ENCODE data around the gene CD59. TPM values are rescaled to one million over a fixed set of nuclear protein-coding genes. Genes with fewer than 3 reads are reported as not detected.
A peak's percentile ranks its signal among the peaks of the same experiment; 100 is the strongest.
"Not testable (repeated sequence)": the region's sequence is repeated elsewhere in the genome, so short reads cannot be mapped to it uniquely, and the experiment has no call there.

Gene CD59
- total RNA-seq, 1 donor: 345 TPM

GRCh38 chr11:33685082-33685481 lies 51.1 kb downstream of the CD59 start:
- Histone ChIP-seq H3K4me1 (ENCODE audit: insufficient read depth, low read length) (peaks cover 18% of the 10 kb centered on the region), H3K27me3 (ENCODE audit: insufficient read depth, low read length) (no peaks in the 10 kb centered on the region), H3K79me2 (ENCODE audit: insufficient read depth, low read length) (no peaks in the 10 kb centered on the region), H2AFZ (ENCODE audit: low read length) (peak overlapping the region; percentile 29), H4K20me1 (ENCODE audit: insufficient read depth, low read length) (no peaks in the 10 kb centered on the region), H3K27ac (ENCODE audit: low read depth, low read length) (no peak overlapping the region), H3K36me3 (ENCODE audit: insufficient read depth, low read length) (no peaks in the 10 kb centered on the region), H3K4me3 (ENCODE audit: insufficient read depth, low read length) (no peak overlapping the region), H3K4me2 (ENCODE audit: insufficient read depth, low read length) (no peak overlapping the region), H3K9me3 (ENCODE audit: low read depth, low read length) (no peaks in the 10 kb centered on the region)
- no peak for TF ChIP-seq CTCF (IDR thresholded peaks at IDR 0.05; ENCODE audit: extremely low read depth, low read depth, low read length)
- no peak for DNase-seq (ENCODE audit: insufficient read length, low spot score, missing footprints)

- no peaks in the 10 kb centered on the region for H3K27me3 ChIP-seq (ENCODE audit: insufficient read depth, low read length)
- H3K9me3 ChIP-seq (ENCODE audit: low read depth, low read length): no peaks in the 10 kb centered on the region
- H3K4me2 ChIP-seq (ENCODE audit: insufficient read depth, low read length): no peak overlapping the region
- no peaks in the 10 kb centered on the region for H3K79me2 ChIP-seq (ENCODE audit: insufficient read depth, low read length)
- no peak overlapping the region for H2AFZ ChIP-seq (ENCODE audit: low read length)
- no peaks in the 10 kb centered on the region for H3K36me3 ChIP-seq (ENCODE audit: insufficient read depth, low read length)
- no peak overlapping the region for H3K4me3 ChIP-seq (ENCODE audit: insufficient read depth, low read length)
- no peak for TF ChIP-seq CTCF (IDR thresholded peaks at IDR 0.05; ENCODE audit: extremely low read depth, low read depth, low read length)
- H4K20me1 ChIP-seq (ENCODE audit: insufficient read depth, low read length): no peaks in the 10 kb centered on the region
- no peak for DNase-seq (ENCODE audit: insufficient read length, low spot score, missing footprints)
- H3K27ac ChIP-seq (ENCODE audit: low read depth, low read length): no peak overlapping the region
- H3K4me1 ChIP-seq (ENCODE audit: insufficient read depth, low read length): peaks cover 8% of the 10 kb centered on the region
Measured at GRCh38 chr11:33684003-33684706, 52.1 kb downstream of the CD59 start.

- Histone ChIP-seq H2AFZ (ENCODE audit: low read length) (peak overlapping the region; percentile 66), H3K27ac (ENCODE audit: low read depth, low read length) (no peak overlapping the region), H3K27me3 (ENCODE audit: insufficient read depth, low read length) (no peaks in the 10 kb centered on the region), H3K4me1 (ENCODE audit: insufficient read depth, low read length) (peaks cover 4% of the 10 kb centered on the region), H4K20me1 (ENCODE audit: insufficient read depth, low read length) (no peaks in the 10 kb centered on the region), H3K4me2 (ENCODE audit: insufficient read depth, low read length) (no peak overlapping the region), H3K9me3 (ENCODE audit: low read depth, low read length) (no peaks in the 10 kb centered on the region), H3K79me2 (ENCODE audit: insufficient read depth, low read length) (no peaks in the 10 kb centered on the region), H3K36me3 (ENCODE audit: insufficient read depth, low read length) (no peaks in the 10 kb centered on the region), H3K4me3 (ENCODE audit: insufficient read depth, low read length) (no peak overlapping the region)
- no peak for DNase-seq (ENCODE audit: insufficient read length, low spot score, missing footprints)
- TF ChIP-seq CTCF (IDR thresholded peaks at IDR 0.05; ENCODE audit: extremely low read depth, low read depth, low read length): peak; percentile 8
Measured at GRCh38 chr11:33682446-33682845, 53.8 kb downstream of the CD59 start.

GRCh38 chr11:33682019-33682418 lies 54.2 kb downstream of the CD59 start:
- H3K27me3 ChIP-seq (ENCODE audit: insufficient read depth, low read length): no peaks in the 10 kb centered on the region
- no peak overlapping the region for H3K27ac ChIP-seq (ENCODE audit: low read depth, low read length)
- peaks cover 4% of the 10 kb centered on the region for H3K4me1 ChIP-seq (ENCODE audit: insufficient read depth, low read length)
- H3K36me3 ChIP-seq (ENCODE audit: insufficient read depth, low read length): no peaks in the 10 kb centered on the region
- H4K20me1 ChIP-seq (ENCODE audit: insufficient read depth, low read length): no peaks in the 10 kb centered on the region
- H3K4me3 ChIP-seq (ENCODE audit: insufficient read depth, low read length): no peak overlapping the region
- H3K9me3 ChIP-seq (ENCODE audit: low read depth, low read length): no peaks in the 10 kb centered on the region
- no peaks in the 10 kb centered on the region for H3K79me2 ChIP-seq (ENCODE audit: insufficient read depth, low read length)
- no peak overlapping the region for H2AFZ ChIP-seq (ENCODE audit: low read length)
- H3K4me2 ChIP-seq (ENCODE audit: insufficient read depth, low read length): no peak overlapping the region
- TF ChIP-seq CTCF (IDR thresholded peaks at IDR 0.05; ENCODE audit: extremely low read depth, low read depth, low read length): no peak
- DNase-seq (ENCODE audit: insufficient read length, low spot score, missing footprints): no peak

- H4K20me1 ChIP-seq (ENCODE audit: insufficient read depth, low read length); H3K4me3 ChIP-seq (ENCODE audit: insufficient read depth, low read length); H3K79me2 ChIP-seq (ENCODE audit: insufficient read depth, low read length); H3K27me3 ChIP-seq (ENCODE audit: insufficient read depth, low read length); DNase-seq (ENCODE audit: insufficient read length, low spot score, missing footprints); H3K36me3 ChIP-seq (ENCODE audit: insufficient read depth, low read length); H2AFZ ChIP-seq (ENCODE audit: low read length); H3K27ac ChIP-seq (ENCODE audit: low read depth, low read length); H3K4me2 ChIP-seq (ENCODE audit: insufficient read depth, low read length); H3K9me3 ChIP-seq (ENCODE audit: low read depth, low read length): not testable (repeated sequence)
- H3K4me1 ChIP-seq (ENCODE audit: insufficient read depth, low read length): peaks cover 13% of the 10 kb centered on the region
Measured at GRCh38 chr11:33678616-33679015, 57.6 kb downstream of the CD59 start.
